Ishikawa (cell line): Measurements from ENCODE around the gene OPN1SW.

Experiments
- CEBPB ChIP-seq: IDR thresholded peaks from 2 replicates; pipeline ENCODE4 v1.6.1; 2012
- CREB1 ChIP-seq: IDR thresholded peaks from 2 replicates; pipeline ENCODE4 v1.6.1; 2012; ENCODE audit warnings: low read depth
- EGR1 ChIP-seq: IDR thresholded peaks from 2 replicates; pipeline ENCODE4 v1.6.1; 2012
- EP300 ChIP-seq: IDR thresholded peaks from 2 replicates; pipeline ENCODE4 v1.6.1; 2012; ENCODE audit warnings: borderline replicate concordance
- FOXM1 ChIP-seq: IDR thresholded peaks from 2 replicates; pipeline ENCODE4 v1.6.1; 2012; ENCODE audit warnings: low read depth, borderline replicate concordance
- MAX ChIP-seq: IDR thresholded peaks from 2 replicates; pipeline ENCODE4 v1.6.1; 2012
- NFIC ChIP-seq: IDR thresholded peaks from 2 replicates; pipeline ENCODE4 v1.6.1; 2012
- RAD21 ChIP-seq: IDR thresholded peaks from 2 replicates; pipeline ENCODE4 v1.6.1; 2012; ENCODE audit warnings: low read depth
- REST ChIP-seq: IDR thresholded peaks from 2 replicates; pipeline ENCODE4 v1.6.1; 2012; ENCODE audit warnings: low read depth, mild to moderate bottlenecking
- TAF1 ChIP-seq: IDR thresholded peaks from 2 replicates; pipeline ENCODE4 v1.6.1; 2012; ENCODE audit warnings: low read depth, mild to moderate bottlenecking
- TCF12 ChIP-seq: IDR thresholded peaks from 2 replicates; pipeline ENCODE4 v1.6.1; 2012; ENCODE audit warnings: low read depth
- TEAD4 ChIP-seq: IDR thresholded peaks from 2 replicates; pipeline ENCODE4 v1.6.1; 2012
- USF1 ChIP-seq: IDR thresholded peaks from 2 replicates; pipeline ENCODE4 v1.6.1; 2012
- YY1 ChIP-seq: IDR thresholded peaks from 2 replicates; pipeline ENCODE4 v1.6.1; 2012; ENCODE audit warnings: low read depth
- ZBTB7A ChIP-seq: IDR thresholded peaks from 2 replicates; pipeline ENCODE4 v1.6.1; 2012; ENCODE audit warnings: low read depth

The OPN1SW gene

GRCh38 chr7:128755075-128755818 lies 20.3 kb downstream of the OPN1SW start:
- no peak for TF ChIP-seq CREB1
- TF ChIP-seq EP300 = no peak
- TF ChIP-seq EGR1 = no peak
- TF ChIP-seq TCF12 = no peak
- no peak for TF ChIP-seq CEBPB
- TF ChIP-seq REST = no peak
- no peak for TF ChIP-seq USF1
- TF ChIP-seq TEAD4 = no peak

GRCh38 chr7:128752251-128752650 lies 23.3 kb downstream of the OPN1SW start:
- no peak for TF ChIP-seq MAX
- no peak for TF ChIP-seq FOXM1
- no peak for TF ChIP-seq NFIC
- no peak for TF ChIP-seq CEBPB
- no peak for TF ChIP-seq YY1
- TF ChIP-seq RAD21 = no peak
- TF ChIP-seq USF1 = no peak
- TF ChIP-seq TCF12 = no peak
- no peak for TF ChIP-seq EP300
- TF ChIP-seq TAF1 = no peak
- no peak for TF ChIP-seq CREB1

GRCh38 chr7:128747327-128748079 lies 28.1 kb downstream of the OPN1SW start:
- no peak for TF ChIP-seq YY1
- no peak for TF ChIP-seq EP300
- no peak for TF ChIP-seq EGR1
- no peak for TF ChIP-seq REST
- no peak for TF ChIP-seq CEBPB
- TF ChIP-seq FOXM1 = no peak
- no peak for TF ChIP-seq NFIC
- TF ChIP-seq ZBTB7A = no peak
- TF ChIP-seq TAF1 = no peak
- TF ChIP-seq RAD21 = no peak
- TF ChIP-seq CREB1 = no peak
- TF ChIP-seq TEAD4 = no peak
- no peak for TF ChIP-seq MAX
- no peak for TF ChIP-seq USF1
- TF ChIP-seq TCF12 = no peak

GRCh38 chr7:128745706-128746105 lies 29.9 kb downstream of the OPN1SW start:
- TF ChIP-seq YY1 (no peak), FOXM1 (no peak), MAX (no peak), CREB1 (no peak), EP300 (no peak), RAD21 (no peak), CEBPB (no peak), TEAD4 (no peak), NFIC (no peak), TAF1 (no peak), EGR1 (no peak), TCF12 (no peak), USF1 (no peak), ZBTB7A (no peak), REST (no peak)
